GM12878 (cell line): ENCODE measurements around the gene LIMS1.

Experiments
- ESRRA ChIP-seq: IDR thresholded peaks from 2 replicates; pipeline ENCODE4 v1.6.1; 2012; ENCODE audit warnings: mild to moderate bottlenecking, low read length, improper control_type of control experiment
- KDM1A ChIP-seq: fragments of 200-600 bp; sonication (generic); IDR thresholded peaks from 2 replicates; pipeline ENCODE4 v1.6.1; 2016; ENCODE audit warnings: borderline replicate concordance
- MYC ChIP-seq: IDR thresholded peaks from 2 replicates; pipeline ENCODE4 v1.6.1; 2011; ENCODE audit warnings: mild to moderate bottlenecking, low read length, moderate library complexity, inconsistent platforms; ENCODE audit not compliant: insufficient read depth, insufficient replicate concordance, insufficient read length, severe bottlenecking
- NFYA ChIP-seq: IDR thresholded peaks from 2 replicates; pipeline ENCODE4 v1.6.1; 2011; ENCODE audit warnings: low read depth, mild to moderate bottlenecking, low read length, improper control_type of control experiment, borderline replicate concordance
- RB1 ChIP-seq: fragments of 450-650 bp; formaldehyde crosslinking; IDR thresholded peaks from 2 replicates; pipeline ENCODE4 v1.6.1; 2017; ENCODE audit warnings: mild to moderate bottlenecking, borderline replicate concordance
- SRF ChIP-seq, 2 experiments: IDR thresholded peaks; 2 replicates each; pipeline ENCODE4 v1.6.1; 2011; ENCODE audit warnings: low read depth in 2 of 2, low read length in 2 of 2, mild to moderate bottlenecking in 1 of 2, moderate library complexity in 1 of 2
- TBL1XR1 ChIP-seq: IDR thresholded peaks from 2 replicates; pipeline ENCODE4 v1.6.1; 2012; ENCODE audit warnings: low read depth, low read length, improper control_type of control experiment
- TCF7 ChIP-seq: IDR thresholded peaks from 2 replicates; pipeline ENCODE4 v1.6.1; 2014; ENCODE audit warnings: antibody characterized with exemption, borderline replicate concordance
- ZNF384 ChIP-seq: IDR thresholded peaks from 2 replicates; pipeline ENCODE4 v1.6.1; 2012; ENCODE audit warnings: low read depth, mild to moderate bottlenecking, low read length, improper control_type of control experiment, borderline replicate concordance
- TF ChIP-seq, protein P1 (sequence below): fragments of 450-650 bp; IDR thresholded peaks from 2 replicates; pipeline ENCODE4 v1.6.1; 2018; ENCODE audit warnings: borderline replicate concordance, mild to moderate bottlenecking; ENCODE audit not compliant: partially characterized antibody
- TF ChIP-seq, protein P2 (sequence below): IDR thresholded peaks from 2 replicates; pipeline ENCODE4 v1.6.1; 2011; ENCODE audit warnings: mild to moderate bottlenecking, low read depth, low read length, moderate library complexity; ENCODE audit not compliant: insufficient replicate concordance
- TF ChIP-seq, protein P3 (sequence below), 3 experiments: IDR thresholded peaks in 2 of 3; conservative IDR thresholded peaks in 1 of 3; 2 replicates each; pipeline ENCODE4 v1.5.1; 2011; ENCODE audit warnings: low read depth in 3 of 3, low read length in 3 of 3, mild to moderate bottlenecking in 3 of 3, control low read depth in 2 of 3, moderate library complexity in 2 of 3, inconsistent platforms in 1 of 3, mixed read lengths in 1 of 3; ENCODE audit not compliant: control insufficient read depth in 2 of 3, insufficient read depth in 1 of 3; ENCODE audit errors: extremely low read depth in 1 of 3

DNA sequence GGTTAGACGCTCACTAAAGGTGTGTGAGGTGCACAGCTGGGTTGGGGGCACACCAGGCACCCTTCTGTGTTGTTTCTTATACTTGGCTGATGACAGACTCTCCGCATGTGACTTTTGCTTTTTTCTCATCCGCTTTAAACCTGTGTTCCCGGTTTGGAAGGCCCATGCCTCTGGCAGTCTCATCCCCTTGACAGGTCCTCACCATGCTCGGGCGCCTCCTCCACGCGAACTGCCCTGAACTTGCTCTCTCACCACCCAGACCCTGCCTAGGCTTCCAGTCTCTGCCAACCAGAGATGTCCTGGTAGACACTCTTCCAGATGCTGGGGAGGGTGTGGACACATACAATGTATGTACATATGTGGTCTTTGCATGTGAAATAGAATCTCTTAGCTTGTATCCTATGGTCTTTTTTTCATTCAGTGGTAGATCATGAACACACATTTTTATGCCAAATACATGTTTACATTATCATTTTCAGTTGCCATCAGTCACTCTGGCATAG is 79.8 kb downstream of the LIMS1 start:
- TF ChIP-seq ZNF384: no peak
- TF ChIP-seq, protein P1, sequence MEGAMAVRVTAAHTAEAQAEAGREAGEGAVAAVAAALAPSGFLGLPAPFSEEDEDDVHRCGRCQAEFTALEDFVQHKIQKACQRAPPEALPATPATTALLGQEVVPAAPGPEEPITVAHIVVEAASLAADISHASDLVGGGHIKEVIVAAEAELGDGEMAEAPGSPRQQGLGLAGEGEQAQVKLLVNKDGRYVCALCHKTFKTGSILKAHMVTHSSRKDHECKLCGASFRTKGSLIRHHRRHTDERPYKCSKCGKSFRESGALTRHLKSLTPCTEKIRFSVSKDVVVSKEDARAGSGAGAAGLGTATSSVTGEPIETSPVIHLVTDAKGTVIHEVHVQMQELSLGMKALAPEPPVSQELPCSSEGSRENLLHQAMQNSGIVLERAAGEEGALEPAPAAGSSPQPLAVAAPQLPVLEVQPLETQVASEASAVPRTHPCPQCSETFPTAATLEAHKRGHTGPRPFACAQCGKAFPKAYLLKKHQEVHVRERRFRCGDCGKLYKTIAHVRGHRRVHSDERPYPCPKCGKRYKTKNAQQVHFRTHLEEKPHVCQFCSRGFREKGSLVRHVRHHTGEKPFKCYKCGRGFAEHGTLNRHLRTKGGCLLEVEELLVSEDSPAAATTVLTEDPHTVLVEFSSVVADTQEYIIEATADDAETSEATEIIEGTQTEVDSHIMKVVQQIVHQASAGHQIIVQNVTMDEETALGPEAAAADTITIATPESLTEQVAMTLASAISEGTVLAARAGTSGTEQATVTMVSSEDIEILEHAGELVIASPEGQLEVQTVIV: no peak
- TF ChIP-seq NFYA: no peak
- TF ChIP-seq TBL1XR1: no peak
- no peak for TF ChIP-seq TCF7
- no peak for TF ChIP-seq ESRRA
- TF ChIP-seq SRF (IDR thresholded peaks at IDR 0.05; ENCODE audit: low read depth in 2 of 2, low read length in 2 of 2): no peak
- TF ChIP-seq KDM1A: no peak
- no peak for TF ChIP-seq RB1
- TF ChIP-seq, protein P2, sequence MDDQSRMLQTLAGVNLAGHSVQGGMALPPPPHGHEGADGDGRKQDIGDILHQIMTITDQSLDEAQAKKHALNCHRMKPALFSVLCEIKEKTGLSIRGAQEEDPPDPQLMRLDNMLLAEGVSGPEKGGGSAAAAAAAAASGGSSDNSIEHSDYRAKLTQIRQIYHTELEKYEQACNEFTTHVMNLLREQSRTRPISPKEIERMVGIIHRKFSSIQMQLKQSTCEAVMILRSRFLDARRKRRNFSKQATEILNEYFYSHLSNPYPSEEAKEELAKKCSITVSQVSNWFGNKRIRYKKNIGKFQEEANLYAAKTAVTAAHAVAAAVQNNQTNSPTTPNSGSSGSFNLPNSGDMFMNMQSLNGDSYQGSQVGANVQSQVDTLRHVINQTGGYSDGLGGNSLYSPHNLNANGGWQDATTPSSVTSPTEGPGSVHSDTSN: no peak
- TF ChIP-seq, protein P3, sequence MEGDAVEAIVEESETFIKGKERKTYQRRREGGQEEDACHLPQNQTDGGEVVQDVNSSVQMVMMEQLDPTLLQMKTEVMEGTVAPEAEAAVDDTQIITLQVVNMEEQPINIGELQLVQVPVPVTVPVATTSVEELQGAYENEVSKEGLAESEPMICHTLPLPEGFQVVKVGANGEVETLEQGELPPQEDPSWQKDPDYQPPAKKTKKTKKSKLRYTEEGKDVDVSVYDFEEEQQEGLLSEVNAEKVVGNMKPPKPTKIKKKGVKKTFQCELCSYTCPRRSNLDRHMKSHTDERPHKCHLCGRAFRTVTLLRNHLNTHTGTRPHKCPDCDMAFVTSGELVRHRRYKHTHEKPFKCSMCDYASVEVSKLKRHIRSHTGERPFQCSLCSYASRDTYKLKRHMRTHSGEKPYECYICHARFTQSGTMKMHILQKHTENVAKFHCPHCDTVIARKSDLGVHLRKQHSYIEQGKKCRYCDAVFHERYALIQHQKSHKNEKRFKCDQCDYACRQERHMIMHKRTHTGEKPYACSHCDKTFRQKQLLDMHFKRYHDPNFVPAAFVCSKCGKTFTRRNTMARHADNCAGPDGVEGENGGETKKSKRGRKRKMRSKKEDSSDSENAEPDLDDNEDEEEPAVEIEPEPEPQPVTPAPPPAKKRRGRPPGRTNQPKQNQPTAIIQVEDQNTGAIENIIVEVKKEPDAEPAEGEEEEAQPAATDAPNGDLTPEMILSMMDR (IDR thresholded peaks at IDR 0.05 in 2 of 3, conservative IDR thresholded peaks at IDR 0.05 in 1 of 3; ENCODE audit: control insufficient read depth in 2 of 3, extremely low read depth in 1 of 3, insufficient read depth in 1 of 3, low read depth in 3 of 3, low read length in 3 of 3): no peak
- no peak for TF ChIP-seq MYC
